Gastrocnemius medialis (tissue), 4 donors: ENCODE measurements around the gene NKX6-2. TPM values are rescaled to one million over a fixed set of nuclear protein-coding genes. Genes with fewer than 3 reads are reported as not detected.

Source experiments
- ATAC-seq, 2 donors: fragments of 150-250 bp; one replicate each; pipeline ENCODE4 v1.9.1; 2016
- DNase-seq, 2 donors: peaks; one replicate each; pipeline ENCODE4 v3.0.0-alpha.2; 2019
- H3K27ac ChIP-seq, 4 donors: fragments of 200-600 bp; sonication (generic); 1 replicate in 1 of 4; 2 replicates in 3 of 4; pipeline ENCODE4 v1.5.1; 2016 to 2018; ENCODE audit warnings: mild to moderate bottlenecking in 2 of 4, moderate library complexity in 1 of 4
- H3K27me3 ChIP-seq, 3 donors: fragments of 200-600 bp; sonication (generic) in 2 of 3; 1 replicate in 1 of 3; 2 replicates in 2 of 3; pipeline versions ENCODE4 v1.5.1 to v1.6.0; 2016 to 2019; ENCODE audit warnings: mild to moderate bottlenecking in 1 of 3, moderate library complexity in 1 of 3
- H3K36me3 ChIP-seq, 2 donors: fragments of 200-600 bp; sonication (generic) in 1 of 2; one replicate each; pipeline ENCODE4 v1.5.1; 2017 to 2018
- H3K4me1 ChIP-seq, 2 donors: fragments of 200-600 bp; sonication (generic) in 1 of 2; one replicate each; pipeline ENCODE4 v1.5.1; 2016 to 2017; ENCODE audit warnings: mild to moderate bottlenecking in 2 of 2
- H3K4me3 ChIP-seq, 4 donors: fragments of 200-600 bp; sonication (generic) in 3 of 4; 1 replicate in 1 of 4; 2 replicates in 3 of 4; pipeline ENCODE4 v1.5.1; 2016 to 2019; ENCODE audit warnings: mild to moderate bottlenecking in 2 of 4
- H3K9me3 ChIP-seq, 3 donors: fragments of 200-600 bp; sonication (generic) in 2 of 3; 1 replicate in 1 of 3; 2 replicates in 2 of 3; pipeline ENCODE4 v1.5.1; 2016 to 2019
- CTCF ChIP-seq, 5 experiments: fragments of 450-650 bp in 3 of 5; fragments of 200-600 bp in 2 of 5; sonication (generic) in 2 of 5; IDR thresholded peaks in 4 of 5; conservative IDR thresholded peaks in 1 of 5; 1 replicate in 4 of 5; 2 replicates in 1 of 5; pipeline ENCODE4 v1.5.1; 2016 to 2019; ENCODE audit warnings: antibody characterized with exemption in 5 of 5, mild to moderate bottlenecking in 3 of 5, moderate library complexity in 3 of 5
- POLR2A ChIP-seq, 2 donors: fragments of 450-650 bp; IDR thresholded peaks; one replicate each; pipeline ENCODE4 v1.6.1; 2017; ENCODE audit warnings: antibody characterized with exemption in 2 of 2, mild to moderate bottlenecking in 2 of 2, moderate library complexity in 2 of 2
- in situ Hi-C, 4 donors: fragments of 200-750 bp; cut with MboI; loops; one replicate each; pipeline versions ENCODE4 v1.15.0 to v1.8.0; 2017; ENCODE audit warnings: low sequenced_read_pairs in 4 of 4
- intact Hi-C: fragments of 100-400 bp; cut with DNase I; formaldehyde crosslinking; loops from one replicate; pipeline ENCODE4 v1.15.1; 2023; ENCODE audit warnings: low total_unique reads
- total RNA-seq, 4 donors: library from RNA; depleted of rRNA; stranded (reverse); fragments of >200 nt; gene quantifications; one replicate each; pipeline versions ENCODE4 v1.1.0 to v1.2.3, GENCODE V29; 2016

NKX6-2 gene
- total RNA-seq, 4 donors from 2014 or later: 0.09 TPM; not detected in 3

GRCh38 chr10:132755166-132755711 is 30.7 kb downstream of the NKX6-2 start:
- H3K27me3 ChIP-seq: no peaks in the 10 kb centered on the region
- H3K27ac ChIP-seq: no peak overlapping the region
- no peaks in the 10 kb centered on the region for H3K9me3 ChIP-seq
- H3K36me3 ChIP-seq: peaks cover 0 to 9% of the 10 kb centered on the region in 2 donors
- TF ChIP-seq POLR2A (IDR thresholded peaks at IDR 0.05) (no peak), CTCF (IDR thresholded peaks at IDR 0.05 in 4 of 5, conservative IDR thresholded peaks at IDR 0.05 in 1 of 5) (no peak)
- no peak overlapping the region for H3K4me3 ChIP-seq
- intact Hi-C loops (no loop called here), in situ Hi-C loops (no loop called here)
- ATAC-seq (no peak), DNase-seq (no peak)
- H3K4me1 ChIP-seq: no peaks in the 10 kb centered on the region

GRCh38 chr10:132754071-132754470 is 31.9 kb downstream of the NKX6-2 start:
- in situ Hi-C loops: no loop called here

GRCh38 chr10:132753596-132753995 is 32.4 kb downstream of the NKX6-2 start:
- Histone ChIP-seq H3K9me3 (no peaks in the 10 kb centered on the region), H3K4me3 (no peak overlapping the region), H3K27me3 (no peaks in the 10 kb centered on the region), H3K27ac (no peak overlapping the region), H3K4me1 (no peaks in the 10 kb centered on the region), H3K36me3 (peaks cover 0 to 19% of the 10 kb centered on the region in 2 donors)
- ATAC-seq: no peak
- in situ Hi-C loops (no loop called here), intact Hi-C loops (no loop called here)
- TF ChIP-seq POLR2A (IDR thresholded peaks at IDR 0.05) (no peak), CTCF (IDR thresholded peaks at IDR 0.05 in 4 of 5, conservative IDR thresholded peaks at IDR 0.05 in 1 of 5) (no peak)
- no peak for DNase-seq

More at GRCh38 chr10:132754071-132754470, 31.9 kb downstream of the NKX6-2 start:
- no peak overlapping the region for H3K4me3 ChIP-seq
- H3K4me1 ChIP-seq: no peaks in the 10 kb centered on the region
- H3K27me3 ChIP-seq: no peaks in the 10 kb centered on the region
- ATAC-seq (no peak), DNase-seq (no peak)
- intact Hi-C loops: no loop called here
- H3K36me3 ChIP-seq: peaks cover 0 to 19% of the 10 kb centered on the region in 2 donors
- TF ChIP-seq POLR2A (IDR thresholded peaks at IDR 0.05): no peak
- TF ChIP-seq CTCF (IDR thresholded peaks at IDR 0.05 in 4 of 5, conservative IDR thresholded peaks at IDR 0.05 in 1 of 5): no peak
- H3K27ac ChIP-seq: no peak overlapping the region
- H3K9me3 ChIP-seq: no peaks in the 10 kb centered on the region

DNA sequence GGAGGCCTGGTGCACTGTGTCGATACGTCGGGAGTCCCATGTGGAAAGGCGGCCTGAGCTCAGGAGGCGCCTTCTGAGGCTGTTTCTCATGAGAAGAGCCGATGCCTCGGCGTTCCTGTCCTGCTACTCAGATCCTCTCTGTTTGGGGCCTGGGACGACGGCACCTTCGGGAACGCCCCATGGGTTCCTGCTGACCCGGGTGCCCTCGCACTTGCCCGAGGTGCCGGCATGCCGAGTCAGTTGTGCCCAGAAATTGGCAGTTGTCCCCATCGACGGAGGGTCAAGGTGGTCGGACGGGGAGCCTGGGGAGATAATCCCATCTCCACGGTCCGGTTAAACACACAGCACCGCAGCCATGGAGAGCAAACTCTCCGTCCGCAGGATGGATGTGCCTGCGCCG is 33.0 kb downstream of the NKX6-2 start:
- TF ChIP-seq POLR2A (IDR thresholded peaks at IDR 0.05) (no peak), CTCF (IDR thresholded peaks at IDR 0.05 in 4 of 5, conservative IDR thresholded peaks at IDR 0.05 in 1 of 5) (no peak)
- Histone ChIP-seq H3K27me3 (no peaks in the 10 kb centered on the region), H3K9me3 (no peaks in the 10 kb centered on the region), H3K4me1 (no peaks in the 10 kb centered on the region), H3K4me3 (no peak overlapping the region), H3K27ac (no peak overlapping the region), H3K36me3 (peaks cover 0 to 19% of the 10 kb centered on the region in 2 donors)
- ATAC-seq (no peak), DNase-seq (no peak)
- intact Hi-C loops (no loop called here), in situ Hi-C loops (no loop called here)

DNA sequence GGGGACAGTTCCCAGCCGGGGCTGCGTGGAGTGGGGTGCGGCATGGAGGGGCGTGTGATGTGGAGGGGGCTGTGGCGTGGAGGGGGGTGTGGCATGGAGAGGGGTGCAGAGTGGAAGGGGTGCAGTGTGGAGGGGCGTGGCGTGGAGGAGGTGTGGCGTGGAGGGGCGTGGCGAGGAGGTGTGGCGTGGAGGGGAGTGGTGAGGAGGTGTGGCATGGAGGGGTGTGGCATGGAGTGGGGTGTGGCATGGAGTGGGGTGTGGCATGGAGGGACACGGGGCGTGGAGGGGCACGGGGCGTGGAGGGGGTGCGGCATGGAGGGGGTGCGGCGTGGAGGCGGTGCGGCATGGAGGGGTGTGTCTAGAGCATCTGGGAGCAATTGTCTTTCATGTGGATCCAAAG is 33.6 kb downstream of the NKX6-2 start:
- no peak overlapping the region for H3K27ac ChIP-seq
- ATAC-seq (no peak), DNase-seq (no peak)
- H3K4me1 ChIP-seq: no peaks in the 10 kb centered on the region
- H3K27me3 ChIP-seq: no peaks in the 10 kb centered on the region
- no peaks in the 10 kb centered on the region for H3K9me3 ChIP-seq
- peaks cover 0 to 19% of the 10 kb centered on the region in 2 donors for H3K36me3 ChIP-seq
- no peak for TF ChIP-seq POLR2A (IDR thresholded peaks at IDR 0.05)
- TF ChIP-seq CTCF (IDR thresholded peaks at IDR 0.05 in 4 of 5, conservative IDR thresholded peaks at IDR 0.05 in 1 of 5): no peak
- H3K4me3 ChIP-seq: no peak overlapping the region
- intact Hi-C loops (no loop called here), in situ Hi-C loops (no loop called here)
